ENCODE results near the gene KLHDC4.
"Not testable (repeated sequence)": the region's sequence is repeated elsewhere in the genome, so short reads cannot be mapped to it uniquely, and the experiment has no call there.

- not testable (repeated sequence) for TF ChIP-seq CTCF (IDR thresholded peaks at IDR 0.05; ENCODE audit: insufficient read depth, low read depth, low read length); EZH2 (IDR thresholded peaks at IDR 0.05; ENCODE audit: insufficient read depth, low read length)
Measured at GRCh38 chr16:87726577-87726976, 39.2 kb downstream of the KLHDC4 start.

Data from astrocyte (in vitro differentiated cells and primary cell).